Measurements from ENCODE around the gene BARX2.
"Not testable (repeated sequence)": the region's sequence is repeated elsewhere in the genome, so short reads cannot be mapped to it uniquely, and the experiment has no call there.

Gene BARX2
- 0 reads per million in 2 donors for total RNA-seq

- no peak for DNase-seq
Observed at GRCh38 chr11:129375751-129376657, at the start of gene BARX2. BARX2 (plus strand) TSS chr11:129375848; CDS start chr11:129376036, 188 bp downstream.

GRCh38 chr11:129326921-129327320 is 48.7 kb upstream of the BARX2 start:
- DNase-seq = no peak

GRCh38 chr11:129327708-129328107 is 47.9 kb upstream of the BARX2 start:
- not testable (repeated sequence) for DNase-seq

GRCh38 chr11:129328756-129329155 is 46.9 kb upstream of the BARX2 start:
- DNase-seq = no peak

- no peak for DNase-seq
Observed at GRCh38 chr11:129331217-129331616, 44.4 kb upstream of the BARX2 start.

GRCh38 chr11:129331871-129332274 is 43.8 kb upstream of the BARX2 start:
- peak; percentile 33 for DNase-seq

- DNase-seq = no peak
Observed at GRCh38 chr11:129333873-129334272, 41.8 kb upstream of the BARX2 start.

GRCh38 chr11:129344301-129344940 is 31.2 kb upstream of the BARX2 start:
- not testable (repeated sequence) for DNase-seq

GRCh38 chr11:129346916-129347315 is 28.7 kb upstream of the BARX2 start:
- no peak for DNase-seq

- DNase-seq = no peak
Observed at GRCh38 chr11:129348813-129349212, 26.8 kb upstream of the BARX2 start.

GRCh38 chr11:129352676-129353075 is 23.0 kb upstream of the BARX2 start:
- DNase-seq = no peak

- no peak for DNase-seq
Observed at GRCh38 chr11:129354691-129355090, 21.0 kb upstream of the BARX2 start.

- no peak for DNase-seq
Observed at GRCh38 chr11:129359748-129360147, 15.9 kb upstream of the BARX2 start.

- DNase-seq = peak; percentile 50
Observed at GRCh38 chr11:129364143-129364654, 11.4 kb upstream of the BARX2 start.

GRCh38 chr11:129365816-129366215 is 9.8 kb upstream of the BARX2 start:
- DNase-seq = no peak

GRCh38 chr11:129366737-129367597 is 8.7 kb upstream of the BARX2 start:
- DNase-seq = no peak

- DNase-seq = no peak
Observed at GRCh38 chr11:129368889-129369672, 6.6 kb upstream of the BARX2 start.

GRCh38 chr11:129370715-129371114 is 4.9 kb upstream of the BARX2 start:
- no peak for DNase-seq

- no peak for DNase-seq
Observed at GRCh38 chr11:129372609-129373488, 2.8 kb upstream of the BARX2 start.

GRCh38 chr11:129373489-129373953 is 2.1 kb upstream of the BARX2 start:
- no peak for DNase-seq

Measured in T-helper 9 cell (primary cell).